Muscle of leg (tissue), 11 donors: ENCODE results near the gene PLA2G2A. TPM values are rescaled to one million over a fixed set of nuclear protein-coding genes. Genes with fewer than 3 reads are reported as not detected.

Experiments used
- DNase-seq: peaks from one replicate; pipeline ENCODE4 v3.0.0; 2013
- H3K27ac ChIP-seq: one replicate; pipeline ENCODE4 v1.5.1; 2013; ENCODE audit warnings: mild to moderate bottlenecking, low read length, control low read depth
- H3K27me3 ChIP-seq: one replicate; pipeline ENCODE4 v1.6.1; 2013; ENCODE audit warnings: low read length; ENCODE audit not compliant: control insufficient read depth, insufficient read depth
- H3K36me3 ChIP-seq: one replicate; pipeline ENCODE4 v1.6.1; 2013; ENCODE audit warnings: low read length; ENCODE audit not compliant: control insufficient read depth, insufficient read depth
- H3K4me1 ChIP-seq: one replicate; pipeline ENCODE4 v1.6.1; 2013; ENCODE audit warnings: low read length; ENCODE audit not compliant: control insufficient read depth, insufficient read depth
- H3K4me3 ChIP-seq: one replicate; pipeline ENCODE4 v1.5.1; 2013; ENCODE audit warnings: low read length, control low read depth
- H3K9me3 ChIP-seq: replicated peaks from 2 replicates; pipeline ENCODE4 v1.6.1; 2013; ENCODE audit warnings: low read depth, low read length; ENCODE audit not compliant: control insufficient read depth
- WGBS: methylation state at CpG from one replicate; pipeline ENCODE4 v1.1.5; 2013; ENCODE audit warnings: missing lambda C conversion rate; ENCODE audit not compliant: insufficient coverage; 5-methylcytosine and 5-hydroxymethylcytosine counted together
- polyA plus RNA-seq, 8 donors: library from polyadenylated mRNA; unstranded; fragments of 120-200 nt; gene quantifications; one replicate each; pipeline versions ENCODE4 v1.2.1 to v1.2.3, GENCODE V29; 2013; ENCODE audit warnings: inconsistent platforms in 1 of 8, low replicate concordance in 1 of 8; ENCODE audit not compliant: insufficient read length in 8 of 8, insufficient read depth in 1 of 8
- total RNA-seq: library from RNA; stranded (reverse); fragments of 120-200 nt; gene quantifications from one replicate; pipeline ENCODE4 v1.2.4, GENCODE V29; 2013

PLA2G2A gene
- total and polyA plus RNA-seq, 9 donors, result 0.35 to 2.4 (median 1.7) TPM

GRCh38 chr1:19975423-19976193 is 3.8 kb downstream of the PLA2G2A start:
- Histone ChIP-seq H3K9me3 (no peaks in the 10 kb centered on the region), H3K27me3 (peaks cover 6% of the 10 kb centered on the region), H3K27ac (no peak overlapping the region), H3K36me3 (no peaks in the 10 kb centered on the region), H3K4me3 (no peak overlapping the region), H3K4me1 (no peaks in the 10 kb centered on the region)
- WGBS, result 43% methylated on average over 3 of the region's 6 CpGs
- no peak for DNase-seq

- WGBS, result 11% methylated on average over 1 of the region's 5 CpGs
- Histone ChIP-seq H3K4me1 (no peaks in the 10 kb centered on the region), H3K9me3 (no peaks in the 10 kb centered on the region), H3K4me3 (no peak overlapping the region), H3K27me3 (peaks cover 9% of the 10 kb centered on the region), H3K36me3 (no peaks in the 10 kb centered on the region), H3K27ac (no peak overlapping the region)
- peak; percentile 42 for DNase-seq
These were observed 4.5 kb downstream of the PLA2G2A start for GRCh38 chr1:19974822-19975416.

- no CpG with 5 or more reads among the region's 3 CpGs for WGBS
These were observed 5.8 kb downstream of the PLA2G2A start for GRCh38 chr1:19973616-19974015.

GRCh38 chr1:19971664-19972063 is 7.8 kb downstream of the PLA2G2A start:
- DNase-seq, result no peak
- H3K4me1 ChIP-seq, result peaks cover 7% of the 10 kb centered on the region
- no peak overlapping the region for H3K27ac ChIP-seq
- peaks cover 12% of the 10 kb centered on the region for H3K27me3 ChIP-seq
- H3K9me3 ChIP-seq, result no peaks in the 10 kb centered on the region
- H3K36me3 ChIP-seq, result no peaks in the 10 kb centered on the region
- WGBS, result no CpG with 5 or more reads among the region's 1 CpG
- H3K4me3 ChIP-seq, result no peak overlapping the region

More at GRCh38 chr1:19973616-19974015, 5.8 kb downstream of the PLA2G2A start:
- Histone ChIP-seq H3K4me1 (no peaks in the 10 kb centered on the region), H3K9me3 (no peaks in the 10 kb centered on the region), H3K36me3 (no peaks in the 10 kb centered on the region), H3K27me3 (peaks cover 10% of the 10 kb centered on the region), H3K4me3 (no peak overlapping the region), H3K27ac (no peak overlapping the region)
- no peak for DNase-seq

- Histone ChIP-seq H3K27ac (no peak overlapping the region), H3K9me3 (no peaks in the 10 kb centered on the region), H3K4me3 (no peak overlapping the region), H3K4me1 (peaks cover 7% of the 10 kb centered on the region), H3K27me3 (peaks cover 11% of the 10 kb centered on the region), H3K36me3 (no peaks in the 10 kb centered on the region)
- DNase-seq, result no peak
- 61% methylated on average over 3 of the region's 5 CpGs for WGBS
These were observed 9.3 kb downstream of the PLA2G2A start for GRCh38 chr1:19969898-19970660.

- H3K36me3 ChIP-seq, result no peaks in the 10 kb centered on the region
- H3K27ac ChIP-seq, result peak overlapping the region; percentile 51
- no peak overlapping the region for H3K4me3 ChIP-seq
- DNase-seq, result peak; percentile 60
- 45% methylated on average over 8 of the region's 9 CpGs for WGBS
- peaks cover 11% of the 10 kb centered on the region for H3K27me3 ChIP-seq
- H3K9me3 ChIP-seq, result no peaks in the 10 kb centered on the region
- H3K4me1 ChIP-seq, result peaks cover 7% of the 10 kb centered on the region
These were observed 11.6 kb downstream of the PLA2G2A start for GRCh38 chr1:19967808-19968207.

GRCh38 chr1:19964542-19964941 is 14.9 kb downstream of the PLA2G2A start:
- WGBS, result no CpG with 5 or more reads among the region's 2 CpGs
- no peak for DNase-seq
- no peak overlapping the region for H3K27ac ChIP-seq

GRCh38 chr1:19963636-19964035 is 15.8 kb downstream of the PLA2G2A start:
- no peak overlapping the region for H3K27ac ChIP-seq
- no peaks in the 10 kb centered on the region for H3K36me3 ChIP-seq
- H3K27me3 ChIP-seq, result peaks cover 9% of the 10 kb centered on the region
- H3K9me3 ChIP-seq, result no peaks in the 10 kb centered on the region
- WGBS, result 100% methylated on average over 1 of the region's 4 CpGs
- no peak overlapping the region for H3K4me3 ChIP-seq
- H3K4me1 ChIP-seq, result peaks cover 7% of the 10 kb centered on the region
- DNase-seq, result no peak

More at GRCh38 chr1:19964542-19964941, 14.9 kb downstream of the PLA2G2A start:
- Histone ChIP-seq H3K4me1 (peaks cover 7% of the 10 kb centered on the region), H3K36me3 (no peaks in the 10 kb centered on the region), H3K27me3 (peaks cover 9% of the 10 kb centered on the region), H3K4me3 (no peak overlapping the region), H3K9me3 (no peaks in the 10 kb centered on the region)

- H3K36me3 ChIP-seq, result no peaks in the 10 kb centered on the region
- no peak for DNase-seq
- H3K4me1 ChIP-seq, result no peaks in the 10 kb centered on the region
- WGBS, result 67% methylated on average over 1 of the region's 5 CpGs
- peaks cover 10% of the 10 kb centered on the region for H3K27me3 ChIP-seq
- H3K4me3 ChIP-seq, result no peak overlapping the region
- H3K9me3 ChIP-seq, result no peaks in the 10 kb centered on the region
- H3K27ac ChIP-seq, result no peak overlapping the region
These were observed 18.8 kb downstream of the PLA2G2A start for GRCh38 chr1:19960591-19960990.

- 61% methylated on average over 4 of the region's 4 CpGs for WGBS
- Histone ChIP-seq H3K4me1 (no peaks in the 10 kb centered on the region), H3K9me3 (no peaks in the 10 kb centered on the region), H3K27ac (no peak overlapping the region), H3K4me3 (no peak overlapping the region), H3K36me3 (no peaks in the 10 kb centered on the region), H3K27me3 (peaks cover 12% of the 10 kb centered on the region)
- no peak for DNase-seq
These were observed 21.6 kb downstream of the PLA2G2A start for GRCh38 chr1:19957779-19958178.
